CD14-positive monocyte (primary cell): ENCODE measurements around the gene ARHGEF19. TPM values are rescaled to one million over a fixed set of nuclear protein-coding genes. Genes with fewer than 3 reads are reported as not detected.
"Not testable (repeated sequence)": the region's sequence is repeated elsewhere in the genome, so short reads cannot be mapped to it uniquely, and the experiment has no call there.

Experiments used
- DNase-seq, 3 donors: peaks; one replicate each; pipeline ENCODE4 v3.0.0-alpha.2; 2011 to 2022
- H2AFZ ChIP-seq: 2 replicates; pipeline ENCODE4 v1.6.0; 2012; ENCODE audit warnings: mild to moderate bottlenecking, low read depth, low read length, inconsistent platforms; ENCODE audit not compliant: insufficient read depth, poor library complexity, severe bottlenecking
- H3K27ac ChIP-seq, 2 donors: 1 replicate in 1 of 2; 2 replicates in 1 of 2; pipeline ENCODE4 v1.5.1; 2012 to 2013; ENCODE audit warnings: low read length in 2 of 2, control low read depth in 1 of 2, inconsistent platforms in 1 of 2, low read depth in 1 of 2, mild to moderate bottlenecking in 1 of 2
- H3K27me3 ChIP-seq, 2 donors: one replicate each; pipeline versions ENCODE4 v1.6.0 to v1.6.1; 2011 to 2013; ENCODE audit warnings: low read length in 2 of 2; ENCODE audit not compliant: control insufficient read depth in 2 of 2, insufficient read depth in 2 of 2
- H3K36me3 ChIP-seq, 2 donors: replicated peaks in 1 of 2; 1 replicate in 1 of 2; 2 replicates in 1 of 2; pipeline versions ENCODE4 v1.5.1 to v1.6.1; 2012 to 2013; ENCODE audit warnings: low read length in 2 of 2, control low read depth in 1 of 2, inconsistent platforms in 1 of 2, mild to moderate bottlenecking in 1 of 2; ENCODE audit not compliant: insufficient read depth in 2 of 2, control insufficient read depth in 1 of 2
- H3K4me1 ChIP-seq, 2 donors: 1 replicate in 1 of 2; 2 replicates in 1 of 2; pipeline versions ENCODE4 v1.5.1 to v1.6.1; 2012 to 2013; ENCODE audit warnings: low read length in 2 of 2, control low read depth in 1 of 2, inconsistent platforms in 1 of 2, mild to moderate bottlenecking in 1 of 2, moderate library complexity in 1 of 2; ENCODE audit not compliant: insufficient read depth in 2 of 2, control insufficient read depth in 1 of 2
- H3K4me2 ChIP-seq: replicated peaks from 2 replicates; pipeline ENCODE3; 2012; ENCODE audit warnings: low read length, moderate library complexity, mild to moderate bottlenecking; ENCODE audit not compliant: poor library complexity, severe bottlenecking; ENCODE audit errors: extremely low read depth
- H3K4me3 ChIP-seq, 3 experiments: fragments of 200-600 bp in 1 of 3; sonication (generic) in 1 of 3; replicated peaks in 1 of 3; 1 replicate in 2 of 3; 2 replicates in 1 of 3; pipeline ENCODE4 v1.5.1; 2011 to 2013; ENCODE audit warnings: low read length in 3 of 3, mild to moderate bottlenecking in 3 of 3, control low read depth in 2 of 3, low read depth in 2 of 3, inconsistent platforms in 1 of 3, moderate library complexity in 1 of 3
- H3K79me2 ChIP-seq: 2 replicates; pipeline ENCODE4 v1.6.0; 2012; ENCODE audit warnings: mild to moderate bottlenecking, control low read depth, inconsistent platforms, low read length, moderate library complexity; ENCODE audit not compliant: insufficient read depth
- H3K9ac ChIP-seq: 2 replicates; pipeline ENCODE4 v1.6.0; 2017; ENCODE audit warnings: low read length, mild to moderate bottlenecking; ENCODE audit not compliant: insufficient read depth, poor library complexity, severe bottlenecking
- H3K9me3 ChIP-seq, 2 donors: replicated peaks in 1 of 2; 1 replicate in 1 of 2; 2 replicates in 1 of 2; pipeline versions ENCODE4 v1.5.1 to v1.6.1; 2012 to 2013; ENCODE audit warnings: low read length in 2 of 2, control low read depth in 1 of 2; ENCODE audit not compliant: control insufficient read depth in 1 of 2, insufficient read depth in 1 of 2
- H4K20me1 ChIP-seq: 2 replicates; pipeline ENCODE4 v1.6.0; 2012; ENCODE audit warnings: mild to moderate bottlenecking, low read length, control low read depth, moderate library complexity; ENCODE audit not compliant: insufficient read depth
- H3K27ac Mint-ChIP-seq, 7 donors: one replicate each; pipeline ENCODE4 v1.8.0; 2020; ENCODE audit warnings: mild to moderate bottlenecking in 7 of 7, mixed read lengths in 7 of 7, moderate library complexity in 6 of 7, inconsistent platforms in 2 of 7
- H3K27me3 Mint-ChIP-seq, 3 donors: one replicate each; pipeline ENCODE4 v1.8.0; 2021 to 2022; ENCODE audit warnings: low read depth in 3 of 3, mild to moderate bottlenecking in 3 of 3, mixed read lengths in 3 of 3, moderate library complexity in 3 of 3, inconsistent platforms in 1 of 3
- H3K36me3 Mint-ChIP-seq, 2 donors: one replicate each; pipeline ENCODE4 v1.8.0; 2020; ENCODE audit warnings: mixed read lengths in 2 of 2, inconsistent platforms in 1 of 2, mild to moderate bottlenecking in 1 of 2
- H3K4me1 Mint-ChIP-seq: one replicate; pipeline ENCODE4 v1.8.0; 2020; ENCODE audit warnings: mild to moderate bottlenecking, mixed read lengths
- H3K4me3 Mint-ChIP-seq, 2 donors: one replicate each; pipeline ENCODE4 v1.8.0; 2020; ENCODE audit warnings: mild to moderate bottlenecking in 2 of 2, mixed read lengths in 2 of 2, moderate library complexity in 1 of 2
- H3K9me3 Mint-ChIP-seq, 7 donors: one replicate each; pipeline ENCODE4 v1.8.0; 2020 to 2022; ENCODE audit warnings: mixed read lengths in 7 of 7, mild to moderate bottlenecking in 6 of 7, moderate library complexity in 6 of 7, inconsistent platforms in 2 of 7
- WGBS: methylation state at CpG from one replicate; pipeline ENCODE4 v1.1.5; 2013; ENCODE audit warnings: missing lambda C conversion rate; ENCODE audit not compliant: insufficient coverage; 5-methylcytosine and 5-hydroxymethylcytosine counted together
- intact Hi-C, 2 donors: fragments of 100-400 bp; cut with micrococcal nuclease; formaldehyde crosslinking; loops; one replicate each; pipeline versions ENCODE4 v1.15.0 to v1.15.1; 2023
- polyA plus RNA-seq, 3 donors: library from polyadenylated mRNA; depleted of rRNA in 1 of 3; unstranded in 2 of 3; stranded (reverse) in 1 of 3; fragments of 300-500 nt in 2 of 3; fragments of >200 nt in 1 of 3; fragmentation: Illumina TruSeq in 2 of 3; gene quantifications; 1 replicate in 2 of 3; 2 replicates in 1 of 3; pipeline ENCODE4 v1.2.3, GENCODE V29; 2012 to 2021
- TF ChIP-seq, protein P1 (sequence below): fragments of 200-600 bp; IDR thresholded peaks from one replicate; pipeline ENCODE4 v1.8.0; 2022; ENCODE audit warnings: antibody characterized with exemption, mild to moderate bottlenecking

The ARHGEF19 gene
- polyA plus RNA-seq, 3 donors = 2.2 to 7.9 (median 2.3) TPM

DNA sequence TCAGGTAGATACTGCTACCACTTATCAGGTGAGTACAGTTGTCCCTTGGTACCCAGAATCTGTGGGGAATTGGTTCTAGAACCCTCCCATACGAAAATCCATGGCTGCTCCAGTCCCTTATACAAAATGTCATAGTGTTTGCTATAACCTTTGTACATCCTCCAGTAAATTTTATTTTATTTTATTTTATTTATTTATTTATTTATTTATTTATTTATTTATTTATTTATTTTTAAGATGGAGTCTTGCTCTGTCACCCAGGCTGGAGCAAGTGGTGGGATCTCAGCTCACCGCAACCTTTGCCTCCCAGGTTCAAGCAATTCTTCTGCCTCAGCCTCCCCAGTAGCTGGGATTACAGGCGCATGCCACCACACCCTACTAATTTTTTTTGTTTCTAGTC is 1.1 kb upstream of the ARHGEF19 start:
- intact Hi-C loops, H3K79me2 ChIP-seq, H3K9ac ChIP-seq, DNase-seq, H3K4me3 ChIP-seq, H3K27ac ChIP-seq, H3K36me3 Mint-ChIP-seq, H3K27me3 ChIP-seq, H4K20me1 ChIP-seq, H2AFZ ChIP-seq, H3K27ac Mint-ChIP-seq, H3K4me3 Mint-ChIP-seq, H3K4me2 ChIP-seq, H3K9me3 ChIP-seq, H3K36me3 ChIP-seq, H3K9me3 Mint-ChIP-seq: not testable (repeated sequence)
- Mint-ChIP-seq H3K27me3 (peaks cover 6 to 14% (median 9%) of the 10 kb centered on the region in 3 donors), H3K4me1 (peaks cover 21% of the 10 kb centered on the region)
- H3K4me1 ChIP-seq = peaks cover 16 to 23% of the 10 kb centered on the region in 2 donors
- whole genome bisulfite sequencing = 100% methylated on average over 1 of the region's 3 CpGs

DNA sequence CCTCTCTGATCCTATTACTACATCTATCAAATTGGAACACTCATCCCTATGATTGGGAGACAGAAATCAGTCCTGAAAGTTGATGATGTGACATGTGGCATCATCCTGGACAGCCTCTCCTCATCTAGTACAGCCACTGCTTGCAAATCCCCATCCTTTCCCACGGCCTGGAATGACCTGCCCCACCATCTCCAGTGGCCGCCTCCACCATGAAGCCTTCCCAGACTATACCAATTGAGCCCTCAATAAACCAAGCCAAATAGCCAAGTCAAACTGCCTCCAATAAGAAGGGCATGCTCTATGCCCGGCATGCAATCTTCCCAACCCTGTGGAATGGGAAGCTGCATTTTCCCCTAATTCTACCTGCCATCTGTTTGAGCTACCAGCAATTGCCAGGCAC is 561 bp upstream of the ARHGEF19 start:
- no peak overlapping the region for H3K4me2 ChIP-seq
- no peak overlapping the region for H3K9ac ChIP-seq
- WGBS = 70% methylated on average over 3 of the region's 3 CpGs
- Mint-ChIP-seq H3K4me3 (no peak overlapping the region), H3K4me1 (peaks cover 23% of the 10 kb centered on the region), H3K27me3 (peaks cover 5 to 14% (median 7%) of the 10 kb centered on the region in 3 donors), H3K9me3 (peaks cover 0 to 3% (median 0%) of the 10 kb centered on the region in 7 donors), H3K36me3 (no peaks in the 10 kb centered on the region), H3K27ac (no peak overlapping the region)
- no peaks in the 10 kb centered on the region for H3K79me2 ChIP-seq
- no peak for DNase-seq
- H3K4me1 ChIP-seq = peaks cover 22 to 26% of the 10 kb centered on the region in 2 donors
- H4K20me1 ChIP-seq = no peaks in the 10 kb centered on the region
- no peak overlapping the region for H3K27ac ChIP-seq
- peaks cover 0 to 4% of the 10 kb centered on the region in 2 donors for H3K27me3 ChIP-seq
- no peak overlapping the region for H3K4me3 ChIP-seq
- TF ChIP-seq, protein P1, sequence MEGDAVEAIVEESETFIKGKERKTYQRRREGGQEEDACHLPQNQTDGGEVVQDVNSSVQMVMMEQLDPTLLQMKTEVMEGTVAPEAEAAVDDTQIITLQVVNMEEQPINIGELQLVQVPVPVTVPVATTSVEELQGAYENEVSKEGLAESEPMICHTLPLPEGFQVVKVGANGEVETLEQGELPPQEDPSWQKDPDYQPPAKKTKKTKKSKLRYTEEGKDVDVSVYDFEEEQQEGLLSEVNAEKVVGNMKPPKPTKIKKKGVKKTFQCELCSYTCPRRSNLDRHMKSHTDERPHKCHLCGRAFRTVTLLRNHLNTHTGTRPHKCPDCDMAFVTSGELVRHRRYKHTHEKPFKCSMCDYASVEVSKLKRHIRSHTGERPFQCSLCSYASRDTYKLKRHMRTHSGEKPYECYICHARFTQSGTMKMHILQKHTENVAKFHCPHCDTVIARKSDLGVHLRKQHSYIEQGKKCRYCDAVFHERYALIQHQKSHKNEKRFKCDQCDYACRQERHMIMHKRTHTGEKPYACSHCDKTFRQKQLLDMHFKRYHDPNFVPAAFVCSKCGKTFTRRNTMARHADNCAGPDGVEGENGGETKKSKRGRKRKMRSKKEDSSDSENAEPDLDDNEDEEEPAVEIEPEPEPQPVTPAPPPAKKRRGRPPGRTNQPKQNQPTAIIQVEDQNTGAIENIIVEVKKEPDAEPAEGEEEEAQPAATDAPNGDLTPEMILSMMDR = no peak
- no peaks in the 10 kb centered on the region for H3K9me3 ChIP-seq
- intact Hi-C loops = no loop called here
- no peaks in the 10 kb centered on the region for H3K36me3 ChIP-seq
- H2AFZ ChIP-seq = no peak overlapping the region
